ENCODE data around the gene KLRK1. TPM values are rescaled to one million over a fixed set of nuclear protein-coding genes. Genes with fewer than 3 reads are reported as not detected.

KLRK1 gene
- total RNA-seq, 4 donors from 2014 or later = 2.3 to 4.9 (median 3.3) TPM

- no peak for TF ChIP-seq CTCF (IDR thresholded peaks at IDR 0.05; ENCODE audit: low read depth)
Observed at GRCh38 chr12:10354502-10354901, 35.3 kb downstream of the KLRK1 start.

- no peak for TF ChIP-seq CTCF (IDR thresholded peaks at IDR 0.05; ENCODE audit: low read depth)
Observed at GRCh38 chr12:10354071-10354470, 35.8 kb downstream of the KLRK1 start.

GRCh38 chr12:10341892-10342509 lies 47.8 kb downstream of the KLRK1 start:
- TF ChIP-seq CTCF (IDR thresholded peaks at IDR 0.05; ENCODE audit: low read depth) = no peak

- TF ChIP-seq CTCF (IDR thresholded peaks at IDR 0.05; ENCODE audit: low read depth) = no peak
Observed at GRCh38 chr12:10339053-10339840, 50.6 kb downstream of the KLRK1 start.

GRCh38 chr12:10331642-10332239 lies 58.1 kb downstream of the KLRK1 start:
- TF ChIP-seq CTCF (IDR thresholded peaks at IDR 0.05; ENCODE audit: low read depth) = no peak

Other genes starting within 250 kb of the KLRK1 start
- 1 to 10 TPM in 2 of 4 donors, under 1 TPM in 1, not detected in 1; 0.88 to 8.7 (median 3.3) TPM for gene OLR1, start 217.9 kb downstream of the KLRK1 start, total RNA-seq
- gene TMEM52B, start 211.0 kb downstream of the KLRK1 start, total RNA-seq = under 1 TPM in 1 of 4 donors, not detected in 3; 0.85 TPM
- 100 to 1,000 TPM; 187 to 200 (median 190) TPM for gene GABARAPL1, start 177.2 kb downstream of the KLRK1 start, total RNA-seq
- gene KLRD1, start 82.2 kb downstream of the KLRK1 start, total RNA-seq = 1 to 10 TPM; 1.3 to 7.0 (median 1.6) TPM
- gene KLRC4, start 19.7 kb upstream of the KLRK1 start, total RNA-seq = under 1 TPM in 1 of 4 donors, not detected in 3; 0.51 TPM
- not detected for gene KLRC3, start 30.6 kb upstream of the KLRK1 start, total RNA-seq
- under 1 TPM in 1 of 4 donors, not detected in 3; 0.66 TPM for gene KLRC2, start 46.0 kb upstream of the KLRK1 start, total RNA-seq
- gene KLRC1, start 63.3 kb upstream of the KLRK1 start, total RNA-seq = 1 to 10 TPM in 1 of 4 donors, under 1 TPM in 1, not detected in 2; 0.51 to 1.1 TPM
- gene EIF2S3B, start 115.8 kb upstream of the KLRK1 start, total RNA-seq = under 1 TPM in 3 of 4 donors, not detected in 1; 0.22 to 0.85 (median 0.38) TPM
- 10 to 100 TPM; 11.7 to 24.7 (median 14.4) TPM for gene MAGOHB, start 223.6 kb upstream of the KLRK1 start, total RNA-seq